H4 (cell line): ENCODE measurements around the gene IDH3B. TPM values are rescaled to one million over a fixed set of nuclear protein-coding genes. Genes with fewer than 3 reads are reported as not detected.
"Not testable (repeated sequence)": the region's sequence is repeated elsewhere in the genome, so short reads cannot be mapped to it uniquely, and the experiment has no call there.

Experiments used
- DNase-seq: peaks from one replicate; pipeline ENCODE4 v3.0.0-alpha.2; 2015; ENCODE audit warnings: low spot score
- total RNA-seq: library from RNA; depleted of rRNA; stranded (reverse); fragments of >200 nt; shearing (Covaris generic); gene quantifications from 2 replicates; pipeline ENCODE4 v1.2.3, GENCODE V29; 2014

The IDH3B gene
- total RNA-seq, 1 experiment from 2014 or later, result 138 TPM

GRCh38 chr20:2694519-2694918, 30.5 kb upstream of the IDH3B start:
- no peak for DNase-seq

DNA sequence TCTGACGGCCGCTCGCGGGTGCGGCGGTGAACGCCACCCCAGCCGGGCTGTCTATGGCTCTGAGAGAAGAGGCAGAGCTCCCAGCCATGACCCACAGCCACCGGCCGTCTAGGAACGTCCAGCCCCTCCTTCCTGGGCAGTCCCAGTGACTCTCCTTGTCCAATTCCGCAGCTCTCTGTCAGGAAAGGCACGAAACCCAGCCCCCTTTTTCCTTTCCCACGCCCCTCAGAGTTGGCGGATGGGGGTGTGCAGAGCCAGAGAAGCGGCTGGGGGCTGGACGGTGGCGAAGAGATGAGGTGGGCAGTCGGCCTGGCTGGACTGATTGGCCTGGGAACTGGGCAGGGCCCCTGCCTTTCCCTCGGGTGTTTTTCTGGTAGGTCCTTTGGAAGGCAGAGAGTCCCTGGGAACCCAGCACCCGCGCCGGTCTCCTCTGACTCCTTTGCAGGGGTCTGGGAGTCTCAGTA, 30.0 kb upstream of the IDH3B start:
- no peak for DNase-seq

- no peak for DNase-seq
Measured at GRCh38 chr20:2693286-2694007, 29.4 kb upstream of the IDH3B start.

GRCh38 chr20:2692886-2693285, 28.9 kb upstream of the IDH3B start:
- DNase-seq, result no peak

DNA sequence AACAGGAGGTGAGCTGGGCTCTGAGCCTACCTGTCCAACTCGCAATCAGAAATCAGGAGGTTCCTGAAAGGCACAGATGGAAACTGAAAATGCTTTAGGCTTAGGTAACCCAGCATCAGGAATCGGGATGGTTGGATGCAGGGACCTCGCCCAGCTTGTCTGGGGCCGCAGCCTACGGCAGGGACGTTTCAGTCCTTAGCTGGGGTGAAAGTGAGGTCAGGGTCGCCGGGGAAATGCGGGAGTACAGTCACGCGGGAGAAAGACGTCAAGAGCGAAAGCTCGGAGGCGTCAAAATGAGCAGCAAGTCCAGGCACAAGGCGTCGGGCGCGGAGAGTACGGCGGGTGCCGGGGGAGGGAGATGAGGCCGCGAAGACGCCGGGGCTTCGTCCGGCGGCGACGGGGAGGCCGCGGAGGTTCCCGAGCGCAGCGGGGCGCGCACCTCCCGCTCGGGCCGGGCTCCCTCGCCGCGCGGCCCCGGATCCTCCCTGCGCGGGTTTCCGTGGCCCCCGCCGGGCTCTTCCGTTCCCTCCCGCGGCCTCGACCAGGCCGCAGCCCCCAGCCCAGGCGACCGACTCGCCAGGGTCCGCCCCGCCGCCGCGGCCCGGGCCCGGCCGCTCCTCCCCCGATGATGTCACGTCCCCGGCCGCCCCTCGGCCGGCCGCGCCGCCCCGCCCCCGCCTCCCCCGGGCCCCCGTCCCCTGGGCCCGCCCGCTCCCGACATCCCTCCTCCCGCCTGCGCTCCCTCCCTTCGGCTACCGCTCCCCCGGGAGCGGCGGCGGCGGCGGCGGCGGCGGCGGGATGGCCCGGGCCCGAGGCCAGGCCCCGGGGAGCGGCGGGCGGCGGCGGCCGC, 28.2 kb upstream of the IDH3B start, which contains the start of gene EBF4:
TSS of gene EBF4 (plus strand) at position 745 of the 850 bp plus-strand sequence. CDS start 866 bp downstream, outside the sequence.
- no peak for DNase-seq

DNA sequence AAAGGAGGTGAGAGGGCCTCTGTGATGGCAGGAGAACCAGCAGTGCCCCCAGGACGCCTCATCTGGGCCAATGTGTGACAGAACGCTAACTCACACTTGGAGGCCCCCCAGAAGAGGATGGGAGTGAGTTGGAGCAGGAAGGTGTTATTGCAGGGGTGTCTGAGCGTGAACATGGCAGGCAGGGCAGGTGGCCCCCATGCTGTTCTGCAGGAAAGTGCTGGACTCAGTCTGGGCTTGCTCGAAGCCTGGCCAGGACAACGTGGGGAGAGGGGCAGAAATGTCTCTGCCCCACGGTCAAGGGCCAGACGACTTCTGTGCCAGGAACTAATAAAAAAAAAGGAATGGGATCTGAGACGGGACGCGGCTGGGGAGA, 27.6 kb upstream of the IDH3B start:
- no peak for DNase-seq

DNA sequence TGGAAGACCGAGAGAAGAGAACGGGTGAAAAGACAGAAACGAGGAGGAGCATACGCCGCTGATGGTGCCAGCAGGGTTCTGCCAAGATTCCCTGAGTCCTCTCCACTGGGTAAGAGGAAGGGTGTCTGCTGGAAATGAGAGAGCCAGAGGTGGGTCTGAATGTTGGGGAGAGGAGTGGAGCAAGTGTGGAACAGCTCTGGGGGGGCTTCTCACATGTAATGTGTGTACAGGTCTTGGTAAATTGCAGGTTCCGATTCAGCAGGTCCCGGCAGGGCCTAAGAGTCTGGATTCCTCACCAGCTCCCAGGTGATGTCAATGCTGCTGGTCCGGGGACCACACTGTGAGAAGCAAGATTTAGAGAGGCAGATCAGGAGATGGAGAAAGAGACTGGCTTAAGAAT, 27.1 kb upstream of the IDH3B start:
- DNase-seq, result no peak

- DNase-seq, result no peak
Measured at GRCh38 chr20:2690718-2691117, 26.7 kb upstream of the IDH3B start.

GRCh38 chr20:2690213-2690612, 26.2 kb upstream of the IDH3B start:
- DNase-seq, result no peak

GRCh38 chr20:2688041-2688591, 24.1 kb upstream of the IDH3B start:
- DNase-seq, result no peak

DNA sequence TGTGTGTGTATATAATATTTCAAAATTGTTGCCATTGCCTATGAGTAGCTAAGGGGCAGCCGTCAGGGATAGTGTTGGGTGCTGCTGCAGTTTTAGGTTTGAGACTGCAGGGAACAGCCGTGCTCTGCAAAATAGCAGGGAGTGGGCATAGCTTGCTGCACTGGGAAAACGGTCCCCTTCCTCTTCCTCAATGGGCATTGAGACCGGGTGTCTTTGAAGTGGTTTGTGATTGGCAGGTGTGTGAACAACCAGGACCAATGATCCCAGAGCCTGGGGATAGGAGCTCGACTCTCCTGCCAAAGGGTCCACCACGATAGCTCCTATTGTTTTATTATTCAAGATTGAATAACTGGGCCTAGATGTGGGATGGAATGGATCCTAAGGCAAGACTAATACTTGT, 23.5 kb upstream of the IDH3B start:
- no peak for DNase-seq

DNA sequence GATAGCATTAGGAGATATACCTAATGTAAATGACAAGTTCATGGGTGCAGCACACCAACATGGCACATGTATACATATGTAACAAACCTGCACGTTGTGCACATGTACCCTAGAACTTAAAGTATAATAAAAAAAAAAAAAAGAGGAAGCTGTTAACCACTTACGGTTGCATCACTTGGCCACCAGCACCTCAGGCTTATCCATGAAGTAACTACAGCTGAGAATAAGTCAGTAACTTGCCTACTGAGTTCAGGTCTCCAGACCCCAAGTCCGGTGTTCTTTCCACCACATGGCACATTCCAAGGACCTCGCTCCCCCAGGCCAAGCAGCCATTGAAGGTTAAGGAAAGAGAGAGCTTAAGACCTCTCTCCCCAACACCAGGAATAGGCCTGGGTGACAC, 20.8 kb upstream of the IDH3B start:
- DNase-seq, result not testable (repeated sequence)

GRCh38 chr20:2682040-2682439, 18.0 kb upstream of the IDH3B start:
- not testable (repeated sequence) for DNase-seq

- DNase-seq, result no peak
Measured at GRCh38 chr20:2680046-2680445, 16.0 kb upstream of the IDH3B start.

- no peak for DNase-seq
Measured at GRCh38 chr20:2673453-2673852, 9.4 kb upstream of the IDH3B start.

- no peak for DNase-seq
Measured at GRCh38 chr20:2672446-2672845, 8.4 kb upstream of the IDH3B start.

GRCh38 chr20:2671977-2672376, 8.0 kb upstream of the IDH3B start:
- no peak for DNase-seq

GRCh38 chr20:2663364-2663886, 591 bp downstream of the IDH3B start:
- DNase-seq, result no peak

- DNase-seq, result no peak
Measured at GRCh38 chr20:2659547-2659946, 4.5 kb downstream of the IDH3B start.

DNA sequence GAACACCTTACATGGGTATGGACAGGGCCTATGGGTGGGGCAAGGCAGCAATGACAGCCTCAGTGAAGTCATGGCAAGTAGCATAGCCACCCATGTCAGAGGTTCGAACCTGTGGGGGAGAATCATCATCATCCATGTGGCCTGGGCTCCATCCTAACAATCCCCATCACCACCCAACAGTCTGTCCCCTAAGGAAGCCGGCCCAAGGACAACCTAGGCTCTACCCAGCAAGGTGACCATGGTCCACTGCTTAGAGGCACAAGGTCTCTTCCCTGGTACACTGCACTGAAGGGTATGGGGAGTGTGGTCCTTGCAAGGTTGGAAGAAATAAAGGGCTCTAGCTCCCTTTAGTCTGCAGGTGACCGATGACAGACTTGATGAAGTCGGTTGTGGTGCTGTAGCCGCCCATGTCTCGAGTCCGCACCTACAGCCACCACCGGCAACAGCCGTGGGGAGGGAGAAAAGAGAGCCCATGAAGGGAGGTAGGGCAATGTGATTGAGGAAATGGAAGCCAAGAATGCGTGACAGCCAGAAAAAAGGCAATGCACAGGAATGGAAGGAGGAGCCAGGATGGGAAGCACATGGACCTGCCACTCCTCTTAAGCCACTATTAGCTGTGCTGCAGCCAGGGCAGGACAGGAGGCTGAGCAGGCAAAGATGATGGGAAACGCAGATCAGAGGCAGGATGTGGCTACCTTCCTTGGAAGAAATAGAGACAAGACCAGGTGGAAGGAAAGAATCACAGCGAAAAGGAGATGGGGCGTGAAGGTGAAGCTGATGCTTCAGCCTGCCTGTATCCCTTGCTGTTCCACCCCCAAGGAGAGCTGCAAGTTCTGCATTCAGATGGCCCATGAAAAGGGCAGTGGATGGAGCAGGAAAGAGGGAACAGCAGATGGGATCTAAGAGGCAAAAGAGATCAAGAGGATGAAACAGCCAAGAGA, 5.3 kb downstream of the IDH3B start:
- peak; percentile 21 for DNase-seq

- DNase-seq, result no peak
Measured at GRCh38 chr20:2657674-2658073, 6.3 kb downstream of the IDH3B start.
